ENCODE results near the gene SNAP29. TPM values are rescaled to one million over a fixed set of nuclear protein-coding genes. Genes with fewer than 3 reads are reported as not detected.
"Not testable (repeated sequence)": the region's sequence is repeated elsewhere in the genome, so short reads cannot be mapped to it uniquely, and the experiment has no call there.

The SNAP29 gene
- 24.6 TPM for total RNA-seq

GRCh38 chr22:20858615-20859416 lies at the start of gene SNAP29, which contains the start of gene PI4KA:
SNAP29 (plus strand) TSS chr22:20859007; CDS start chr22:20859111, 104 bp downstream.
PI4KA (minus strand) TSS chr22:20858811; CDS start chr22:20858725, 86 bp downstream.
- peak; percentile 96 for ATAC-seq

GRCh38 chr22:20809538-20810185 lies 49.1 kb upstream of the SNAP29 start:
- peak; percentile 19 for DNase-seq (ENCODE audit: low spot score)

More at GRCh38 chr22:20858615-20859416, at the start of gene SNAP29, which contains the start of gene PI4KA:
- DNase-seq (ENCODE audit: low spot score) = peak; percentile 99

GRCh38 chr22:20810645-20811044 lies 48.2 kb upstream of the SNAP29 start:
- DNase-seq (ENCODE audit: low spot score) = peak; percentile 21
- no peak for ATAC-seq

More at GRCh38 chr22:20809538-20810185, 49.1 kb upstream of the SNAP29 start:
- ATAC-seq = no peak

GRCh38 chr22:20811171-20811570 lies 47.6 kb upstream of the SNAP29 start:
- ATAC-seq (no peak), DNase-seq (ENCODE audit: low spot score) (no peak)

GRCh38 chr22:20811971-20812660 lies 46.7 kb upstream of the SNAP29 start:
- peak; percentile 1 for DNase-seq (ENCODE audit: low spot score)
- no peak for ATAC-seq

- DNase-seq (ENCODE audit: low spot score) (no peak), ATAC-seq (no peak)
Observed at GRCh38 chr22:20813056-20813455, 45.8 kb upstream of the SNAP29 start.

- ATAC-seq = no peak
- DNase-seq (ENCODE audit: low spot score) = no peak
Observed at GRCh38 chr22:20814221-20814808, 44.5 kb upstream of the SNAP29 start.

- ATAC-seq (no peak), DNase-seq (ENCODE audit: low spot score) (peak; percentile 4)
Observed at GRCh38 chr22:20815477-20816050, 43.2 kb upstream of the SNAP29 start.

- peak; percentile 22 for DNase-seq (ENCODE audit: low spot score)
- no peak for ATAC-seq
Observed at GRCh38 chr22:20816559-20816958, 42.2 kb upstream of the SNAP29 start.

GRCh38 chr22:20818471-20818870 lies 40.3 kb upstream of the SNAP29 start:
- DNase-seq (ENCODE audit: low spot score) (peak; percentile 14), ATAC-seq (no peak)

GRCh38 chr22:20819471-20819870 lies 39.3 kb upstream of the SNAP29 start:
- ATAC-seq (no peak), DNase-seq (ENCODE audit: low spot score) (no peak)

GRCh38 chr22:20821717-20822239 lies 37.0 kb upstream of the SNAP29 start:
- DNase-seq (ENCODE audit: low spot score); ATAC-seq: not testable (repeated sequence)

GRCh38 chr22:20822240-20822639 lies 36.6 kb upstream of the SNAP29 start:
- DNase-seq (ENCODE audit: low spot score) (no peak), ATAC-seq (no peak)

GRCh38 chr22:20823264-20823663 lies 35.5 kb upstream of the SNAP29 start:
- ATAC-seq (no peak), DNase-seq (ENCODE audit: low spot score) (no peak)

GRCh38 chr22:20825216-20825615 lies 33.6 kb upstream of the SNAP29 start:
- not testable (repeated sequence) for DNase-seq (ENCODE audit: low spot score); ATAC-seq

GRCh38 chr22:20825624-20826023 lies 33.2 kb upstream of the SNAP29 start:
- no peak for DNase-seq (ENCODE audit: low spot score)
- no peak for ATAC-seq

- ATAC-seq; DNase-seq (ENCODE audit: low spot score): not testable (repeated sequence)
Observed at GRCh38 chr22:20826373-20827152, 32.2 kb upstream of the SNAP29 start.

- DNase-seq (ENCODE audit: low spot score) (no peak), ATAC-seq (no peak)
Observed at GRCh38 chr22:20829491-20830134, 29.2 kb upstream of the SNAP29 start.

- DNase-seq (ENCODE audit: low spot score) (no peak), ATAC-seq (no peak)
Observed at GRCh38 chr22:20833225-20833665, 25.6 kb upstream of the SNAP29 start.
